Measurements from ENCODE around the gene IFT22.

GRCh38 chr7:101328159-101328558 lies 6.5 kb upstream of the IFT22 start:
- no peak for TF ChIP-seq CTCF (IDR thresholded peaks at IDR 0.05)
- TF ChIP-seq EP300 (IDR thresholded peaks at IDR 0.05), result no peak
